SJSA1 (cell line): Measurements from ENCODE around the gene KLF12. TPM values are rescaled to one million over a fixed set of nuclear protein-coding genes. Genes with fewer than 3 reads are reported as not detected.

Experiments
- DNase-seq, 2 experiments: peaks; one replicate each; pipeline ENCODE4 v3.0.0-alpha.2; 2015 to 2020; ENCODE audit warnings: low spot score in 2 of 2, low read depth in 1 of 2
- H3K27ac ChIP-seq: fragments of 250-450 bp; sonication (Bioruptor Pico); 2 replicates; pipeline ENCODE4 v1.5.1; 2020; ENCODE audit warnings: mild to moderate bottlenecking, moderate library complexity
- H3K27me3 ChIP-seq: fragments of 250-450 bp; sonication (Bioruptor Pico); replicated peaks from 2 replicates; pipeline ENCODE4 v1.5.1; 2020; ENCODE audit warnings: mild to moderate bottlenecking, moderate library complexity
- H3K36me3 ChIP-seq: fragments of 250-450 bp; sonication (Bioruptor Pico); 2 replicates; pipeline ENCODE4 v1.5.1; 2020; ENCODE audit warnings: mild to moderate bottlenecking
- H3K4me1 ChIP-seq: fragments of 250-450 bp; sonication (Bioruptor Pico); replicated peaks from 2 replicates; pipeline ENCODE4 v1.6.1; 2021; ENCODE audit warnings: mild to moderate bottlenecking
- H3K4me3 ChIP-seq: fragments of 250-450 bp; sonication (Bioruptor Pico); 2 replicates; pipeline ENCODE4 v1.5.1; 2020; ENCODE audit warnings: mild to moderate bottlenecking
- H3K9me3 ChIP-seq: fragments of 250-450 bp; sonication (Bioruptor Pico); replicated peaks from 2 replicates; pipeline ENCODE4 v1.5.1; 2020; ENCODE audit warnings: mild to moderate bottlenecking
- total RNA-seq: library from RNA; depleted of rRNA; stranded (reverse); fragments of >200 nt; shearing (Covaris generic); gene quantifications from 2 replicates; pipeline ENCODE4 v1.2.3, GENCODE V29; 2014

Gene KLF12
- total RNA-seq, 1 experiment from 2014 or later = 8.8 TPM

- Histone ChIP-seq H3K27me3 (no peaks in the 10 kb centered on the region), H3K36me3 (no peaks in the 10 kb centered on the region), H3K4me3 (no peak overlapping the region), H3K4me1 (peaks cover 10% of the 10 kb centered on the region), H3K27ac (no peak overlapping the region), H3K9me3 (no peaks in the 10 kb centered on the region)
- no peak for DNase-seq
Observed at GRCh38 chr13:74104661-74105275, 29.4 kb downstream of the KLF12 start.

DNA sequence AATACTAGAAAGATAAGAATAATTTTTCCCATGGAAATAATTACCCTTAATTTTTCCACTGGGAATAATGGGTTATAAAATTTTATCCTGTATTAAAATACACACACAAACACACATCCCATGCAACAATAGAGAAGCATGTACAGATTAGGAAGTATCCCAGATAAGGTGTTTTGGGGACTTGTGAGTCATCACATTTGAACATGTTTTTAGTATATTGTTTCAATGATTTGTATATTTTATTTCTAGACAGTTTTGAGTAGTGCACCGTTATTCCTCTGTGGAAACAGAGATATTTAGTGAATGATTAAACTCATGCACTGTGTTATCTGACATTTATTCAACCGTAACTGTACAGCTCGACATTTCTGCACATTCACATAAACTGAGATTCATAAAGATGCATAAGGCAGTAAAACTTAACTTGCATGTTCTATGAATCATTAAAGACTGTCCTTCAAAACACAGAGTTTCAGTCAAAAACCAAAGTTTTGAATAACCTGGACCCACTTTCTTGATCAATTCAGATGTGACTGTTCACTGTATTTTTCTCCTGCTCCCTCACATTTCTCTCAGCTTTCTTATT is 30.1 kb downstream of the KLF12 start:
- Histone ChIP-seq H3K36me3 (no peaks in the 10 kb centered on the region), H3K9me3 (no peaks in the 10 kb centered on the region), H3K4me3 (no peak overlapping the region), H3K27ac (no peak overlapping the region), H3K4me1 (peaks cover 10% of the 10 kb centered on the region), H3K27me3 (no peaks in the 10 kb centered on the region)
- DNase-seq = no peak

DNA sequence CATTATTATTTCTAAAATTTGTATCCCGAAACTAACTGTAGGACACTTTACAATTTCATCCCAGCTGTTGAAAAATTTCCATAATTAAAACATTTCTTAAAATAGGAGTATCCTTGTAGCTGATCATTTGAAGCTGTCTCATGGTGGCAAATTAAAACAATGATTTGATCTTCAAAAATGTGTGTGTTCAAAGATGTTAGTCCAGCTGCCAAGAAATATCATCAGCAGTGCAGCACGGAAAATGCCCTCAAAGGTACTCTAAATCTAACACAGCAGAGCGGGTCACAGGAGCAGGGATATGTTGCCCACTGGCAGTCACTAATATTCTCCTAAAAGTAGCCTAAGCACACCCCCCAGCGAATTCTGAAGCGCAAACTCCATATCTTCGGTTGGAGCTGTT is 31.0 kb downstream of the KLF12 start:
- H3K27ac ChIP-seq = no peak overlapping the region
- no peaks in the 10 kb centered on the region for H3K36me3 ChIP-seq
- DNase-seq = no peak
- H3K27me3 ChIP-seq = no peaks in the 10 kb centered on the region
- H3K4me3 ChIP-seq = no peak overlapping the region
- peaks cover 10% of the 10 kb centered on the region for H3K4me1 ChIP-seq
- no peaks in the 10 kb centered on the region for H3K9me3 ChIP-seq

GRCh38 chr13:74102691-74103090 is 31.5 kb downstream of the KLF12 start:
- Histone ChIP-seq H3K36me3 (no peaks in the 10 kb centered on the region), H3K27ac (no peak overlapping the region), H3K9me3 (no peaks in the 10 kb centered on the region), H3K4me3 (no peak overlapping the region), H3K27me3 (no peaks in the 10 kb centered on the region), H3K4me1 (peaks cover 10% of the 10 kb centered on the region)
- no peak for DNase-seq

DNA sequence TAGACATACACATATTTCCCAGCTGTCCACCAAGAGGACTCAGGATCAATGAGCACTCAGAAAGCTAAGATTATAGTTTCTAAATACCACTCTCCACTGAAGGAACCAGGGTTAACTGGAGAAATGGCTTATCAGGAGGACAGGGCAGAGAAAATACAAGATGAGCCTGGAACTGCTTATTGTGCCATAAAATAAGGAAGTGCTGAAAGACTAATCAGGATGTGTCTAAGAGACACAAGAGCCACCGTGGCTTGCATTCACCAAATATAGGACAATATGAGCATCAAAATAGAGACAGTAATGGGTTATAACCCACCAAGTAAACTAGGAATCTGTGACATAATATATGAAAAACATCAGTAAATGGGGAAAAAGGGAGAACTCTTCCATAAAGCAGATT is 32.8 kb downstream of the KLF12 start:
- H3K4me3 ChIP-seq = no peak overlapping the region
- H3K4me1 ChIP-seq = peaks cover 10% of the 10 kb centered on the region
- no peaks in the 10 kb centered on the region for H3K27me3 ChIP-seq
- no peaks in the 10 kb centered on the region for H3K36me3 ChIP-seq
- no peaks in the 10 kb centered on the region for H3K9me3 ChIP-seq
- DNase-seq = no peak
- no peak overlapping the region for H3K27ac ChIP-seq

GRCh38 chr13:74098077-74098476 is 36.1 kb downstream of the KLF12 start:
- no peak for DNase-seq
- no peak overlapping the region for H3K27ac ChIP-seq
- H3K36me3 ChIP-seq = no peaks in the 10 kb centered on the region
- no peaks in the 10 kb centered on the region for H3K9me3 ChIP-seq
- no peaks in the 10 kb centered on the region for H3K27me3 ChIP-seq
- H3K4me1 ChIP-seq = no peaks in the 10 kb centered on the region; the same call in 1 of the 2 replicates
- no peak overlapping the region for H3K4me3 ChIP-seq

DNA sequence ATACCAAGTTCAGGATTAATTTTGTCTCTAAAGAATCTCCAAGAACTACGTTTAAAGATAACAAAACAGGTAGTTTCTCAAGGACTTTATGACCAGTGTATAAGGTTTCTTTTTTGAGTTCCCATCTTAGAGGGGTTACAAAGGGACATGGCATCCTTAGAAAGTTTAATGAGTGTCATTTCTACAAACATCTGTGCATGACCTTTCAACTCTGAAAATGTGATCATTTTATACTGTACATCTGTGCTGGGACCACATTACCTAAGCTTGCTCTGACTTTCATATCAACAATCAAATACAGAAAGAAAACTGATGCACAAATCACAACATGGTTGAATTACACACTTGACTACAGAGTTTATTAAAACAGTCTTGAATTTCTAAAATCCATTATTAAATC is 37.1 kb downstream of the KLF12 start:
- H3K4me1 ChIP-seq = no peaks in the 10 kb centered on the region; the same call in 1 of the 2 replicates
- H3K4me3 ChIP-seq = no peak overlapping the region
- H3K27ac ChIP-seq = no peak overlapping the region
- DNase-seq = no peak
- H3K27me3 ChIP-seq = no peaks in the 10 kb centered on the region
- no peaks in the 10 kb centered on the region for H3K36me3 ChIP-seq
- H3K9me3 ChIP-seq = no peaks in the 10 kb centered on the region

DNA sequence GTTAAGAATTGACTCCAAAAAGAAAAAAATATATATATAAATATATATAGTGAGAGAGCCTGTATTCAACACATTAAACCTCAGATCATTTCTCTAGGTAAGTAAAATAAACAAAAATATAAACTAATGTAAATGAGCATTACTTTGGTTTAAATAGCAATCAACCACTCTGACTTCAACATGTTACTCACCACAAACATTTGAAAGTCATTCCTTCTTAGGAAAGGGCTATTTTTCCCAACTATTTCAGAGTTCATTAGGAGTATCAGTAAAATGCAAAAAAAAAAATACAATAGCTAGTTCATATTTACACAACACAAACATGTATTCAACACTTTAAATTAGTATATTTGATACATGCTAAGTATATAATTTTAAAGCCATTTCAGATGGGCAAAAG is 40.5 kb downstream of the KLF12 start:
- Histone ChIP-seq H3K36me3 (no peaks in the 10 kb centered on the region), H3K4me1 (peaks cover 3% of the 10 kb centered on the region; the same call in 1 of the 2 replicates), H3K4me3 (no peak overlapping the region), H3K27me3 (no peaks in the 10 kb centered on the region), H3K27ac (no peak overlapping the region), H3K9me3 (no peaks in the 10 kb centered on the region)
- no peak for DNase-seq

GRCh38 chr13:74092711-74093110 is 41.5 kb downstream of the KLF12 start:
- H3K36me3 ChIP-seq = no peaks in the 10 kb centered on the region
- no peaks in the 10 kb centered on the region for H3K27me3 ChIP-seq
- peaks cover 6% of the 10 kb centered on the region; the same call in 1 of the 2 replicates for H3K4me1 ChIP-seq
- H3K27ac ChIP-seq = no peak overlapping the region
- no peaks in the 10 kb centered on the region for H3K9me3 ChIP-seq
- DNase-seq = no peak
- no peak overlapping the region for H3K4me3 ChIP-seq

DNA sequence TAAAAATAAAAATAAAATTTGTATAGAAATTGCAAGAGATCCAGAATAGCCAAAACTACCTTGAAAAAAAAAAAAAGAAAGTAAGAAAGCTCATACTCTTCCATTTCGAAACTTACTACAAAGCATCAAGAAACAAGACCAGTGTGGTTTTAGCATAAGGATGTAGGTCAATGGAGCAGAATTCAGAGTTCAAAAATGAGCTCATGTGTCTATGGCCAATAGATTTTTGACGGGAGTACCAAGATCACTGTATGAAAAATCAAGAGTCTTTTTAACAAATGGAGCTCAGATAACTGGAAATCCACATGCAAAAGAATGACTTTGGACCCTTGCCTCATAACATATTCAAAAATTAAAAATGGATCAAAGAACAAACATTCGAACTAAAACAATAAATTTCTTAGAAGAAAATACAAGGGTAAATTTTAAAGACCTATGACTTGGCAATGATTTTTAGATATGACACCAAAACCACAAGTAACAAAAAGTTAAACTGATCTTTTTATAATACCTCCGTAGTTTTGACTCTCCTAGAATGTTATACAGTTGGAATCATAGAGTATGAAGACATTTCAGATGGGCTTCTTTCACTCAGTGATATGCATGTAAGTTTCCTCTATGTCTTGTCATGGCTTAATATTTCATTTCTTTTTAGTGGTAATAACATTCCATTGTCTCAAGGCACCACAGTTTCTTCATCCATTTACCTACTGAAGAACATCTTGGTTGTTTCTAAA is 43.2 kb downstream of the KLF12 start:
- H3K27me3 ChIP-seq = no peaks in the 10 kb centered on the region
- H3K9me3 ChIP-seq = no peaks in the 10 kb centered on the region
- H3K36me3 ChIP-seq = no peaks in the 10 kb centered on the region
- H3K27ac ChIP-seq = no peak overlapping the region
- H3K4me1 ChIP-seq = peaks cover 6% of the 10 kb centered on the region; the same call in 1 of the 2 replicates
- no peak for DNase-seq
- no peak overlapping the region for H3K4me3 ChIP-seq

GRCh38 chr13:74090397-74090796 is 43.8 kb downstream of the KLF12 start:
- Histone ChIP-seq H3K36me3 (no peaks in the 10 kb centered on the region), H3K27ac (no peak overlapping the region), H3K4me3 (no peak overlapping the region), H3K9me3 (no peaks in the 10 kb centered on the region), H3K27me3 (no peaks in the 10 kb centered on the region), H3K4me1 (peaks cover 6% of the 10 kb centered on the region; the same call in 1 of the 2 replicates)
- DNase-seq = no peak

- H3K4me3 ChIP-seq = no peak overlapping the region
- no peaks in the 10 kb centered on the region for H3K9me3 ChIP-seq
- peaks cover 6% of the 10 kb centered on the region; the same call in 1 of the 2 replicates for H3K4me1 ChIP-seq
- no peak for DNase-seq
- no peaks in the 10 kb centered on the region for H3K36me3 ChIP-seq
- H3K27ac ChIP-seq = no peak overlapping the region
- no peaks in the 10 kb centered on the region for H3K27me3 ChIP-seq
Observed at GRCh38 chr13:74087357-74087756, 46.8 kb downstream of the KLF12 start.
